ENCODE measurements around the gene CTIF. TPM values are rescaled to one million over a fixed set of nuclear protein-coding genes. Genes with fewer than 3 reads are reported as not detected.

CTIF gene
- total and polyA plus RNA-seq, 4 donors = 10.6 to 26.7 (median 12.3) TPM

DNA sequence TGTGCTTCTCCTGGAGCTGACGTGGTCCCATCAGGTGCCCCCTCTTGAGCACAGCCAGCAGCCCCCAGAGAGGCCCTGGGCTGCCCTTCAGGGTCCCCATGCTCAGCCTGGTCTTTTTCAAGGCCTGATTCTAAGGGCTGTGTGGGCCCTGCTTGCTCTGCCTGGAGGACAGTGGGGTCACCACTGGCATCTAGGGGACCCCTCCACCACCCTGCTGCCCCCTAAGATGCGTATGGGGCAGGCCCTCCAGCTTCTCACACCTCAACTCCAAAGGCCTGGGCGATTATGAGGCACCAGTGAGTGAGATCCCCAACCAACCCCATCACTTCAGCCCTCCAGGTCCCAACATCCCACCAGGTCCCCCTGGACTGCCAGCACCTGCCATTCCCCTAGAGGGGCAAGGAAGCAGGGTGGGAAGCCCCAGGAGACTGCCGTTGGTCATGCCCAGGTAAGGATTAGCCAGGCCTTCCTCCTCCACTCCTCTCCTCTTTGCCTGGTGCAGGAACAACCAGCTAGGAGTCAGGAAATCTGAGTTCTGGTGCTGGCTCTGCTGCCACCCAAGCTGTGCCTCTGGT is 297.5 kb downstream of the CTIF start:
- DNase-seq (ENCODE audit: low spot score) = no peak
- WGBS = 92% methylated on average over 4 of the region's 4 CpGs
- Histone ChIP-seq H3K4me1 (ENCODE audit: control insufficient read depth in 4 of 4, insufficient read depth in 4 of 4, low read length in 3 of 4) (no peaks in the 10 kb centered on the region), H3K9ac (ENCODE audit: low read depth in 1 of 2, low read length in 2 of 2) (no peak overlapping the region), H3K9me3 (ENCODE audit: control insufficient read depth in 4 of 4, low read length in 3 of 4) (no peaks in the 10 kb centered on the region), H3K27me3 (ENCODE audit: control insufficient read depth in 4 of 4, insufficient read depth in 4 of 4, low read length in 3 of 4) (no peaks in the 10 kb centered on the region), H3K36me3 (ENCODE audit: control insufficient read depth in 4 of 4, insufficient read depth in 3 of 4, low read depth in 1 of 4, low read length in 3 of 4) (no peaks in the 10 kb centered on the region), H3K27ac (ENCODE audit: low read depth in 1 of 2, low read length in 2 of 2) (no peak overlapping the region), H3K4me3 (ENCODE audit: low read depth in 1 of 3, low read length in 3 of 3) (no peak overlapping the region)
- TF ChIP-seq, protein P1, sequence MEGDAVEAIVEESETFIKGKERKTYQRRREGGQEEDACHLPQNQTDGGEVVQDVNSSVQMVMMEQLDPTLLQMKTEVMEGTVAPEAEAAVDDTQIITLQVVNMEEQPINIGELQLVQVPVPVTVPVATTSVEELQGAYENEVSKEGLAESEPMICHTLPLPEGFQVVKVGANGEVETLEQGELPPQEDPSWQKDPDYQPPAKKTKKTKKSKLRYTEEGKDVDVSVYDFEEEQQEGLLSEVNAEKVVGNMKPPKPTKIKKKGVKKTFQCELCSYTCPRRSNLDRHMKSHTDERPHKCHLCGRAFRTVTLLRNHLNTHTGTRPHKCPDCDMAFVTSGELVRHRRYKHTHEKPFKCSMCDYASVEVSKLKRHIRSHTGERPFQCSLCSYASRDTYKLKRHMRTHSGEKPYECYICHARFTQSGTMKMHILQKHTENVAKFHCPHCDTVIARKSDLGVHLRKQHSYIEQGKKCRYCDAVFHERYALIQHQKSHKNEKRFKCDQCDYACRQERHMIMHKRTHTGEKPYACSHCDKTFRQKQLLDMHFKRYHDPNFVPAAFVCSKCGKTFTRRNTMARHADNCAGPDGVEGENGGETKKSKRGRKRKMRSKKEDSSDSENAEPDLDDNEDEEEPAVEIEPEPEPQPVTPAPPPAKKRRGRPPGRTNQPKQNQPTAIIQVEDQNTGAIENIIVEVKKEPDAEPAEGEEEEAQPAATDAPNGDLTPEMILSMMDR (IDR thresholded peaks at IDR 0.05; ENCODE audit: low read depth, low read length, missing input control) = no peak
- TF ChIP-seq SP1 (IDR thresholded peaks at IDR 0.05) = no peak
- no peak for TF ChIP-seq REST (IDR thresholded peaks at IDR 0.05)
- TF ChIP-seq ZBTB33 (IDR thresholded peaks at IDR 0.05) = no peak
- TF ChIP-seq YY1 (IDR thresholded peaks at IDR 0.05) = no peak
- no peak for TF ChIP-seq MAX (IDR thresholded peaks at IDR 0.05)
- no peak for TF ChIP-seq RXRA (IDR thresholded peaks at IDR 0.05)
- TF ChIP-seq FOXA2 (IDR thresholded peaks at IDR 0.05) = no peak
- no peak for TF ChIP-seq RAD21 (IDR thresholded peaks at IDR 0.05)
- no peak for TF ChIP-seq ATF3 (IDR thresholded peaks at IDR 0.05)
- TF ChIP-seq TAF1 (conservative IDR thresholded peaks at IDR 0.05) = no peak
- TF ChIP-seq FOXA1 (IDR thresholded peaks at IDR 0.05) = no peak
- TF ChIP-seq EGR1 (IDR thresholded peaks at IDR 0.05; ENCODE audit: low read depth in 2 of 2) = no peak
- no peak for TF ChIP-seq GABPA (IDR thresholded peaks at IDR 0.05 in 1 of 2, conservative IDR thresholded peaks at IDR 0.05 in 1 of 2)

Data from liver (tissue), 9 donors.